GM23338 (cell line): ENCODE data around the gene TNPO3.

Experiments
- CTCF ChIP-seq, 2 experiments: fragments of 200-600 bp in 1 of 2; sonication (generic) in 1 of 2; conservative IDR thresholded peaks; 2 replicates each; pipeline versions ENCODE4 v1.5.1 to v1.6.1; 2016 to 2017; ENCODE audit warnings: antibody characterized with exemption in 2 of 2, low read depth in 2 of 2, mild to moderate bottlenecking in 2 of 2, moderate library complexity in 1 of 2
- ETS1 ChIP-seq: IDR thresholded peaks from 2 replicates; pipeline ENCODE4 v1.6.1; 2016; ENCODE audit warnings: antibody characterized with exemption
- EZH2 ChIP-seq: fragments of 200-600 bp; sonication (generic); IDR thresholded peaks from one replicate; pipeline ENCODE4 v1.8.0; 2017; ENCODE audit warnings: antibody characterized with exemption, mild to moderate bottlenecking, low read depth; ENCODE audit not compliant: unreplicated experiment
- REST ChIP-seq: IDR thresholded peaks from one replicate; pipeline ENCODE4 v1.6.1; 2018; ENCODE audit warnings: antibody characterized with exemption; ENCODE audit not compliant: unreplicated experiment
- ZNF462 ChIP-seq: fragments of 250-450 bp; sonication (Bioruptor Pico); IDR thresholded peaks from 2 replicates; pipeline ENCODE4 v1.5.0; 2020; ENCODE audit warnings: mild to moderate bottlenecking, moderate library complexity

- no peak for TF ChIP-seq EZH2
- TF ChIP-seq CTCF (conservative IDR thresholded peaks at IDR 0.05; ENCODE audit: low read depth in 2 of 2), result no peak
- no peak for TF ChIP-seq REST
- TF ChIP-seq ZNF462 (CRISPR knock-in tag), result no peak
- TF ChIP-seq ETS1, result no peak
Measured at GRCh38 chr7:129094501-129094900, 39.6 kb upstream of the TNPO3 start.
